PFSK-1 (cell line): ENCODE measurements around the gene TRMT1.

Source experiments
- FOXP2 ChIP-seq: optimal IDR thresholded peaks from 2 replicates; pipeline ENCODE3; 2011; ENCODE audit warnings: borderline replicate concordance, control low read depth, inconsistent platforms; ENCODE audit not compliant: insufficient read depth; ENCODE audit errors: extremely low read length, extremely low read depth
- POLR2AphosphoS5 ChIP-seq: IDR thresholded peaks from 2 replicates; pipeline ENCODE4 v1.6.1; 2012; ENCODE audit warnings: low read depth, mild to moderate bottlenecking, control low read depth, low read length, moderate library complexity
- REST ChIP-seq, 2 experiments: IDR thresholded peaks; 2 replicates each; pipeline versions ENCODE4 v1.6.1 to v1.8.0; 2011 to 2012; ENCODE audit warnings: low read depth in 2 of 2, low read length in 2 of 2, control low read depth in 1 of 2, inconsistent platforms in 1 of 2, mild to moderate bottlenecking in 1 of 2, moderate library complexity in 1 of 2; ENCODE audit not compliant: insufficient read depth in 1 of 2
- SIN3A ChIP-seq: IDR thresholded peaks from 2 replicates; pipeline ENCODE4 v1.6.1; 2012; ENCODE audit warnings: mild to moderate bottlenecking, low read length, moderate library complexity, borderline replicate concordance; ENCODE audit not compliant: insufficient read depth
- TAF1 ChIP-seq: IDR thresholded peaks from 2 replicates; pipeline ENCODE4 v1.6.1; 2012; ENCODE audit warnings: low read length, control low read depth, borderline replicate concordance; ENCODE audit not compliant: insufficient read depth

Gene TRMT1

GRCh38 chr19:13058951-13059660 lies 57.4 kb downstream of the TRMT1 start:
- no peak for TF ChIP-seq FOXP2
- TF ChIP-seq SIN3A, result no peak
- no peak for TF ChIP-seq TAF1
- TF ChIP-seq REST (IDR thresholded peaks at IDR 0.05; ENCODE audit: insufficient read depth in 1 of 2, low read depth in 2 of 2, low read length in 2 of 2), result no peak
- TF ChIP-seq POLR2AphosphoS5, result no peak

- no peak for TF ChIP-seq POLR2AphosphoS5
- no peak for TF ChIP-seq REST (IDR thresholded peaks at IDR 0.05; ENCODE audit: insufficient read depth in 1 of 2, low read depth in 2 of 2, low read length in 2 of 2)
- TF ChIP-seq SIN3A, result no peak
- TF ChIP-seq FOXP2, result no peak
- no peak for TF ChIP-seq TAF1
These were observed 58.8 kb downstream of the TRMT1 start for GRCh38 chr19:13057744-13058143.

GRCh38 chr19:13057147-13057572 lies 59.4 kb downstream of the TRMT1 start:
- TF ChIP-seq FOXP2 (peak; percentile 25), SIN3A (no peak)

GRCh38 chr19:13056052-13056660 lies 60.4 kb downstream of the TRMT1 start:
- TF ChIP-seq SIN3A (no peak), POLR2AphosphoS5 (no peak), FOXP2 (no peak), TAF1 (no peak)

GRCh38 chr19:13055213-13056051 lies 61.1 kb downstream of the TRMT1 start:
- TF ChIP-seq TAF1, result no peak
- no peak for TF ChIP-seq POLR2AphosphoS5
- no peak for TF ChIP-seq REST (IDR thresholded peaks at IDR 0.05; ENCODE audit: insufficient read depth in 1 of 2, low read depth in 2 of 2, low read length in 2 of 2)
- TF ChIP-seq SIN3A, result no peak
- no peak for TF ChIP-seq FOXP2
